Activated naive CD4-positive, alpha-beta T cell treated with anti-CD3 and anti-CD28 coated beads for 36 hours (primary cell): ENCODE measurements around the gene PHACTR3. TPM values are rescaled to one million over a fixed set of nuclear protein-coding genes. Genes with fewer than 3 reads are reported as not detected.

Experiments used
- CTCF ChIA-PET: fragments of 350-600 bp; sonication (Branson Sonifier 250); formaldehyde crosslinking; loops from one replicate; lab custom pipeline; 2021; ENCODE audit warnings: antibody characterized with exemption; lab: Charles Lee
- DNase-seq: peaks from one replicate; pipeline ENCODE4 v3.0.0-alpha.2; 2020
- H3K27ac Mint-ChIP-seq: one replicate; pipeline ENCODE4 v1.8.0; 2021; ENCODE audit warnings: mild to moderate bottlenecking, mixed read lengths
- H3K27me3 Mint-ChIP-seq: one replicate; pipeline ENCODE4 v1.8.0; 2021; ENCODE audit warnings: low read depth, mixed read lengths
- H3K36me3 Mint-ChIP-seq: one replicate; pipeline ENCODE4 v1.8.0; 2021; ENCODE audit warnings: low read depth, mixed read lengths
- H3K4me1 Mint-ChIP-seq: one replicate; pipeline ENCODE4 v1.8.0; 2021; ENCODE audit warnings: low read depth, mixed read lengths
- H3K4me3 Mint-ChIP-seq: one replicate; pipeline ENCODE4 v1.8.0; 2021; ENCODE audit warnings: mild to moderate bottlenecking, moderate library complexity, mixed read lengths
- H3K9me3 Mint-ChIP-seq: one replicate; pipeline ENCODE4 v1.8.0; 2021; ENCODE audit warnings: mixed read lengths
- intact Hi-C: fragments of 100-400 bp; cut with micrococcal nuclease; formaldehyde crosslinking; loops from one replicate; pipeline ENCODE4 v1.15.1; 2023
- total RNA-seq, 2 experiments: library from RNA; stranded (reverse); gene quantifications; one replicate each; pipeline ENCODE4 v1.2.3, GENCODE V29; 2021

The PHACTR3 gene
- total RNA-seq, 2 experiments from 2014 or later: not detected

DNA sequence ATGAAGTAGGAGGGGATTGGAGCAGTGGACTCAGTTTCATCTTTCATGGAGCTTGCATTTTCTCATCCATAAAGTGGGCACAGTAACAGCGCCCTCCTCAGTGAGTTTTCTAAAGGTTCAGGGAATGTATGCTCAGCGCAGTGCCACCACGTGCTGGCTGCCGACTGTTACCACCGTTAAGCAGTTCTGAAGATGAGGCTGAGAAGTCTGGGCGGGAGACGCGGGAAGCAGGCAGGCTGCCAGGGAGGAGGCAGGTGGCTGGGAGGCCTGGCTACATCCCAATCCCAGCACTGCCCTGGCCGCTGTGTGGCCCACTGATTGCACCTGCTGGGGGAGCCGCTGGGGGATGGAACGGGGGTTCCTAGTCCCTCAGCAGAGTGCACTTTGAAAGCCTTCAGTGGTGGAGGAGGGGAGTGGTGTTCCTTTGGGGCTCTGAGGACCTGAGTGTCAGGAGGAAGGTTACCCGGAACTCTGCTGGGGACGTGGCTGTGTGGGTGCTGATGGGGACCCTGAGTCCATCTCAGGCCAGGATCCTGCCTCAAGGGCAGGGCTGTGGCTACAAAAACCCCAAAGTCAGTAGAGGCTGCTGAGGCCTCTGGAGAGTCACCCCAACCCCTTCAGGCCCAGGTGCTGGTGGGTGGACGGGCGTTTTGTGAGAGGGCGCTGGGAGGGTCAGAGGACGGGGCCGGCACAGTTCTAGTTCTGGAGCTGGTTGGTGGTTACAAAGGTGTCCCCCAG is 28.0 kb upstream of the PHACTR3 start:
- Mint-ChIP-seq H3K27ac (no peak overlapping the region), H3K4me1 (no peaks in the 10 kb centered on the region), H3K9me3 (no peaks in the 10 kb centered on the region), H3K36me3 (no peaks in the 10 kb centered on the region), H3K27me3 (peaks cover 38% of the 10 kb centered on the region), H3K4me3 (no peak overlapping the region)
- intact Hi-C loops: no loop called here
- no peak for DNase-seq
- CTCF ChIA-PET: no interaction called here

DNA sequence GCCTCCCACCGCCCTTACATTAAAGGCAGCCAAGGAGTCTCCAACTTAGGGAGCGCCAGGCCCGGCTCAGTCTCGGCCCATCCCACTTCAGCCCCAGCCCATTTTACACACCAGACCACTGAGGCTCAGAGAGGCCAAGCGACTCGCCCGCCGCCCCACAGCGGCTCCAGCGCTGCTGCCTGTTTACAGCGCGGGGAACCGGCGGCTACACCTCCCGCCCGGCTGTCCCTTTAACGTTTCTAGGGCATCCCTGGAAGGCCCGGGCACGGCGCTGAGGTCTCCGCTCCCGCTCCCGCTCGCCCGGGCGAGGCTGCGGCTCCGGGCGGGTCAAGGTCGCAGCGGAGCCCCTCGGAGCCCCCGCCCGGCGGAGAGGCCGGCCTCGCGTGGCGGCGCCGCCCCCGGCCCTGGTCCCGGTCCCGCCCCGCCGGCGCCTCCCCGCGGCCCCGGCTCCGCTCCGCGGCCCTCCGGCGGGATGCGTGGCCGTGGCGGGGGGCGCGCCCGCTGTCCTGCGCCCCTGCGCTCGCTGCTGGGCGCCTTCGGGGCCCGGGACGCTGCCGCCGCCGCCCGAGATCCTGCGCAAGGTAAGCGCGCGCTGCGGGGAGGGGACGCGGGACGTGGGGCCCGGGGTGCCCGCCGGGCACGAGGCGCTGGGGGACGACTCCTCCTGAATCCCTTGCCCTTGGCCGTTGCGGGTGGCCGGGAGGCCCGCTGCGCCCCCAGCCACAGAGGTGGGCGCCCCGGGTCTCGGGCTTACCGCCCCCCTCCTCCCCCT is 27.1 kb upstream of the PHACTR3 start:
- no peak for DNase-seq
- CTCF ChIA-PET: no interaction called here
- H3K4me1 Mint-ChIP-seq: no peaks in the 10 kb centered on the region
- peaks cover 35% of the 10 kb centered on the region for H3K27me3 Mint-ChIP-seq
- no peaks in the 10 kb centered on the region for H3K36me3 Mint-ChIP-seq
- no peaks in the 10 kb centered on the region for H3K9me3 Mint-ChIP-seq
- intact Hi-C loops: no loop called here
- no peak overlapping the region for H3K27ac Mint-ChIP-seq
- no peak overlapping the region for H3K4me3 Mint-ChIP-seq

DNA sequence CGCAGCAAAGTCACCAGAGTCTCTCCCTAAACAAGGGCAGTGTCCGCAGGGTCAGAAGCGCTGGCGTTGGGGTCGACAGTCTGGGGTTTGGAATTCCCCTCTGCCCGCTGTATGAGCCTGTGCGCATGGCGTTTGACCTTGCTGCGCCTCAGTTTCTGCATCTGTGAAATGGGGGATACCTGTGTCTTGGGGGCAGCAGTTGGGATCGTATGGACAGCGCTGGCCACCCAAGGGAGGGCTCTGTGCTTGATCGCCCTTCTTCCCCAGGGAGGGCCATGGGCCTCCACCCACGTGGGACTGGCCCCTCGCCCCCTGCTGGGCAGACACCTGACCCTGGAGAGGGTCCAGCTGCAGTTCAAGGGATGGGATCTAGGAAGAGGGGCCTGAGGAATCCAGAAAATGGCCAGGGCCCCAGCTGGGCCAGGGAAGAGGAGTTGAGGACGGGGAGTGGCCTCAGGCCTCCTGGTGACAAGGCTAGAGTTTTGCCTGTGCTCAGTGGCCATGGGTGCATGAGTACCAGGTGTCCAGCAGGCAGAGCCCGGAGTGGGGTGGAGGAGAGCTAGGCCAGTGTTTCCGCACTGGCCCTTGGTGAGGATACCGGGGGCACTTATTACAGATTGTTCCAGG is 26.4 kb upstream of the PHACTR3 start:
- no peaks in the 10 kb centered on the region for H3K36me3 Mint-ChIP-seq
- H3K4me3 Mint-ChIP-seq: no peak overlapping the region
- intact Hi-C loops: no loop called here
- no peaks in the 10 kb centered on the region for H3K9me3 Mint-ChIP-seq
- no peaks in the 10 kb centered on the region for H3K4me1 Mint-ChIP-seq
- H3K27me3 Mint-ChIP-seq: peaks cover 35% of the 10 kb centered on the region
- H3K27ac Mint-ChIP-seq: no peak overlapping the region
- CTCF ChIA-PET: no interaction called here
- DNase-seq: no peak

DNA sequence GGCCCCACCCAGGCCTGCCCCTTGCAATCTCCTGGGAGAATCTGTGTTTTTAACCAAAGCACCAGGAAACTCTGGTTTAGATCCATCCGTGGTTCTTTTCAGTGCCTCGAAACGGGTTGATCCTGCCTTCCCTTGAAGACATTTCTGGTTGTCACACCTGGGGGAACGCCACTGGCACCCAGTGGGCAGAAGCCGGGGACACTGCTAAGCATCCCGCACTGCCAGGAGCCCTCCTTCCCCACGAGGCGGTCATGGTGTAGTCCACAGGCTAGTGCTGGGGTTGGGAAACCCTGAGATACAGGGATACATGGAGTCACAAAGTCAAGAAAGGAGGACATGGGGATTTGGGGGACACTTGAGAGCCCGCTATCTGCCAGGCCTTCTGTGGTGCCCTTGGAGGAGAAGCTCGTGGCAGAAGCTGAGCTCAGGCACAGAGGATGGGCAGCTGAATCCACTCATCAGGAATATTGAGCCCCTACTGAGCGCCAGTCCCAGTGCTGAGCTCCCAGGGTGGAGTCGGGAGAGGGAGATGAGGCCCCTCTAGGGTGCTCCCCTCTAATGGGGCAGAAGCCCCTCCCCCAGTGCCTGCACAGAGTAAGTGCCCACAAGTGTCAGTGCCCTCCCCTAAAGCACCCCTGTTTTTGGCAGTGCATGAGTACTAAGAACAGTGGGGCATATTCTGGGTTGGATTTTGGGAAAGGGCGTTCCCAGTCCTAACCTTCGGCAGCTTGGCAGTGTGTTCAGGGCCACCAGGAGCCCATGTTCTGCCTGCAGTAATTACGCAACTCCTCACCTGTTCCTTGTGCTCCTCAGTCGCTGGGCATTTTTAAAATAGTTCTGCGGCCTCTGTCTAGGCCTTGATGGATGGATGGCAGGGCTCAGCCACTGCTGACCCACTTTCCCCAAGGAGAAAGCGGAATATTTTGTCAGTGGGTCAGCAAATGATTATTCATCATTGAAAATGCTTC is 25.6 kb upstream of the PHACTR3 start:
- no peak for DNase-seq
- H3K27ac Mint-ChIP-seq: no peak overlapping the region
- H3K4me3 Mint-ChIP-seq: no peak overlapping the region
- no peaks in the 10 kb centered on the region for H3K9me3 Mint-ChIP-seq
- CTCF ChIA-PET: no interaction called here
- H3K27me3 Mint-ChIP-seq: peaks cover 35% of the 10 kb centered on the region
- no peaks in the 10 kb centered on the region for H3K36me3 Mint-ChIP-seq
- intact Hi-C loops: no loop called here
- H3K4me1 Mint-ChIP-seq: no peaks in the 10 kb centered on the region

- H3K27me3 Mint-ChIP-seq: peaks cover 35% of the 10 kb centered on the region
- no peak overlapping the region for H3K27ac Mint-ChIP-seq
- CTCF ChIA-PET: interaction anchor here (0.8 to 0.9 kb wide), 2 partner anchors 19 to 30 kb away, joined by 3 read pairs; no protein-coding TSS in a partner anchor
- H3K9me3 Mint-ChIP-seq: no peaks in the 10 kb centered on the region
- no peaks in the 10 kb centered on the region for H3K4me1 Mint-ChIP-seq
- no peaks in the 10 kb centered on the region for H3K36me3 Mint-ChIP-seq
- H3K4me3 Mint-ChIP-seq: no peak overlapping the region
- intact Hi-C loops: no loop called here
- DNase-seq: no peak
Observed at GRCh38 chr20:59579404-59580145, 24.8 kb upstream of the PHACTR3 start.

- CTCF ChIA-PET: interaction anchor here (0.8 to 1.3 kb wide), 3 partner anchors 9 to 29 kb away, joined by 3 to 7 read pairs (median 3); no protein-coding TSS in a partner anchor
- Mint-ChIP-seq H3K4me3 (no peak overlapping the region), H3K9me3 (no peaks in the 10 kb centered on the region), H3K27me3 (peaks cover 34% of the 10 kb centered on the region), H3K27ac (no peak overlapping the region), H3K36me3 (no peaks in the 10 kb centered on the region), H3K4me1 (no peaks in the 10 kb centered on the region)
- DNase-seq: no peak
- intact Hi-C loops: no loop called here
Observed at GRCh38 chr20:59580146-59580946, 24.0 kb upstream of the PHACTR3 start.

GRCh38 chr20:59580991-59581401 is 23.3 kb upstream of the PHACTR3 start:
- H3K27ac Mint-ChIP-seq: no peak overlapping the region
- intact Hi-C loops: no loop called here
- peaks cover 29% of the 10 kb centered on the region for H3K27me3 Mint-ChIP-seq
- CTCF ChIA-PET: interaction anchor here (0.9 to 1.3 kb wide), 2 partner anchors 10 to 21 kb away, joined by 3 to 7 read pairs; no protein-coding TSS in a partner anchor
- H3K4me1 Mint-ChIP-seq: peaks cover 4% of the 10 kb centered on the region
- no peaks in the 10 kb centered on the region for H3K36me3 Mint-ChIP-seq
- no peak overlapping the region for H3K4me3 Mint-ChIP-seq
- H3K9me3 Mint-ChIP-seq: no peaks in the 10 kb centered on the region
- DNase-seq: no peak

- peaks cover 20% of the 10 kb centered on the region for H3K27me3 Mint-ChIP-seq
- no peak overlapping the region for H3K27ac Mint-ChIP-seq
- DNase-seq: no peak
- no peaks in the 10 kb centered on the region for H3K9me3 Mint-ChIP-seq
- peaks cover 8% of the 10 kb centered on the region for H3K4me1 Mint-ChIP-seq
- no peak overlapping the region for H3K4me3 Mint-ChIP-seq
- CTCF ChIA-PET: interaction anchor here (0.6 to 1.1 kb wide), 2 partner anchors 9 to 240 kb away, joined by 3 read pairs; no protein-coding TSS in a partner anchor
- intact Hi-C loops: no loop called here
- H3K36me3 Mint-ChIP-seq: no peaks in the 10 kb centered on the region
Observed at GRCh38 chr20:59581993-59582679, 22.2 kb upstream of the PHACTR3 start.

- no peak for DNase-seq
- H3K36me3 Mint-ChIP-seq: no peaks in the 10 kb centered on the region
- CTCF ChIA-PET: interaction anchor here (0.7 to 1.1 kb wide), 2 partner anchors 10 to 13 kb away, joined by 3 read pairs; no protein-coding TSS in a partner anchor
- intact Hi-C loops: no loop called here
- H3K9me3 Mint-ChIP-seq: no peaks in the 10 kb centered on the region
- no peak overlapping the region for H3K4me3 Mint-ChIP-seq
- H3K27me3 Mint-ChIP-seq: peaks cover 12% of the 10 kb centered on the region
- peaks cover 8% of the 10 kb centered on the region for H3K4me1 Mint-ChIP-seq
- no peak overlapping the region for H3K27ac Mint-ChIP-seq
Observed at GRCh38 chr20:59583428-59584277, 20.7 kb upstream of the PHACTR3 start.
